ENCODE results near the gene R3HDM4.
"Not testable (repeated sequence)": the region's sequence is repeated elsewhere in the genome, so short reads cannot be mapped to it uniquely, and the experiment has no call there.

Gene R3HDM4

GRCh38 chr19:871446-872265, 41.4 kb downstream of the R3HDM4 start:
- DNase-seq, result no peak

GRCh38 chr19:870963-871401, 42.0 kb downstream of the R3HDM4 start:
- DNase-seq, result no peak

GRCh38 chr19:870314-870713, 42.7 kb downstream of the R3HDM4 start:
- no peak for DNase-seq

- DNase-seq, result no peak
Measured at GRCh38 chr19:869245-870177, 43.5 kb downstream of the R3HDM4 start.

GRCh38 chr19:868458-869244, 44.4 kb downstream of the R3HDM4 start:
- DNase-seq, result no peak

GRCh38 chr19:867855-868457, 45.1 kb downstream of the R3HDM4 start:
- no peak for DNase-seq

- no peak for DNase-seq
Measured at GRCh38 chr19:867301-867793, 45.7 kb downstream of the R3HDM4 start.

GRCh38 chr19:866769-867300, 46.2 kb downstream of the R3HDM4 start:
- no peak for DNase-seq

- DNase-seq, result no peak
Measured at GRCh38 chr19:863315-863620, 49.8 kb downstream of the R3HDM4 start.

GRCh38 chr19:862581-863314, 50.3 kb downstream of the R3HDM4 start:
- no peak for DNase-seq

GRCh38 chr19:861756-862580, 51.1 kb downstream of the R3HDM4 start:
- peak; percentile 74 for DNase-seq

GRCh38 chr19:861141-861755, 51.8 kb downstream of the R3HDM4 start:
- no peak for DNase-seq

GRCh38 chr19:858868-859843, 53.9 kb downstream of the R3HDM4 start, which contains the start of gene CFD:
Gene CFD, plus strand, starts transcription at chr19:859664. Its CDS starts 26 bp downstream, at chr19:859690.
- DNase-seq, result peak; percentile 78

- DNase-seq, result no peak
Measured at GRCh38 chr19:858284-858683, 54.7 kb downstream of the R3HDM4 start.

GRCh38 chr19:855566-856120, 57.4 kb downstream of the R3HDM4 start:
- no peak for DNase-seq

GRCh38 chr19:855142-855541, 57.9 kb downstream of the R3HDM4 start:
- no peak for DNase-seq

GRCh38 chr19:854549-854948, 58.5 kb downstream of the R3HDM4 start:
- no peak for DNase-seq

- DNase-seq, result not testable (repeated sequence)
Measured at GRCh38 chr19:853614-854220, 59.3 kb downstream of the R3HDM4 start.

Measured in GF-D8 (cell line).